ENCODE results near the gene RHOF. TPM values are rescaled to one million over a fixed set of nuclear protein-coding genes. Genes with fewer than 3 reads are reported as not detected.
"Not testable (repeated sequence)": the region's sequence is repeated elsewhere in the genome, so short reads cannot be mapped to it uniquely, and the experiment has no call there.

The RHOF gene
- total RNA-seq, 4 donors from 2014 or later = 14.1 to 24.3 (median 18.1) TPM

DNA sequence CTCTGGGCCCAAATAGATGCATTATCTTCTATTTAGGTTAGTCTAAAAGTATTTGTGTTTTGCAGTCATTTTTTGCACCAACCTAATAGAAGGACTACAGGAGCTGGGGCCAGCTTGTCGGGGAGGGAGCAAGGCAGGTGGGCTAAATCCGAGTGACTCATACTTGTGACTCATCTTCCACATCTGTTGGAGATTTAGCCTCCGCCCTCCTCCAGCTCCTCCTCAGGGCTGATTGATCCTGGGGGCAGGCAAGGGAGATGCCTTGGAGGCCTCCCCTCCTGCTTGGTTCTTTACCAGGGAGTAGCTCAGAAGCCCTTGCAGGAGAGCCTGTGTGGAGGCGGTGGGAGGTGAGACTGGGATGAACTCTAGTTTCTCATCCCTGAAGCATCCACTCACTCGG, 27.9 kb downstream of the RHOF start:
- H3K27ac ChIP-seq = no peak overlapping the region
- H3K9me3 ChIP-seq = no peaks in the 10 kb centered on the region
- H3K4me1 ChIP-seq = peaks cover 0 to 39% (median 8%) of the 10 kb centered on the region in 4 donors
- peaks cover 0 to 32% (median 0%) of the 10 kb centered on the region in 3 donors for H3K36me3 ChIP-seq
- H3K4me3 ChIP-seq = no peak overlapping the region
- H3K27me3 ChIP-seq = no peaks in the 10 kb centered on the region
- DNase-seq (ENCODE audit: low spot score in 2 of 2) = no peak
- TF ChIP-seq POLR2A (IDR thresholded peaks at IDR 0.05) (no peak), EP300 (IDR thresholded peaks at IDR 0.05) (no peak)
- TF ChIP-seq, protein P1, sequence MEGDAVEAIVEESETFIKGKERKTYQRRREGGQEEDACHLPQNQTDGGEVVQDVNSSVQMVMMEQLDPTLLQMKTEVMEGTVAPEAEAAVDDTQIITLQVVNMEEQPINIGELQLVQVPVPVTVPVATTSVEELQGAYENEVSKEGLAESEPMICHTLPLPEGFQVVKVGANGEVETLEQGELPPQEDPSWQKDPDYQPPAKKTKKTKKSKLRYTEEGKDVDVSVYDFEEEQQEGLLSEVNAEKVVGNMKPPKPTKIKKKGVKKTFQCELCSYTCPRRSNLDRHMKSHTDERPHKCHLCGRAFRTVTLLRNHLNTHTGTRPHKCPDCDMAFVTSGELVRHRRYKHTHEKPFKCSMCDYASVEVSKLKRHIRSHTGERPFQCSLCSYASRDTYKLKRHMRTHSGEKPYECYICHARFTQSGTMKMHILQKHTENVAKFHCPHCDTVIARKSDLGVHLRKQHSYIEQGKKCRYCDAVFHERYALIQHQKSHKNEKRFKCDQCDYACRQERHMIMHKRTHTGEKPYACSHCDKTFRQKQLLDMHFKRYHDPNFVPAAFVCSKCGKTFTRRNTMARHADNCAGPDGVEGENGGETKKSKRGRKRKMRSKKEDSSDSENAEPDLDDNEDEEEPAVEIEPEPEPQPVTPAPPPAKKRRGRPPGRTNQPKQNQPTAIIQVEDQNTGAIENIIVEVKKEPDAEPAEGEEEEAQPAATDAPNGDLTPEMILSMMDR (IDR thresholded peaks at IDR 0.05) = no peak
- 70 to 87% methylated on average over 4 to 5 of the region's 5 CpGs for WGBS, 2 donors

DNA sequence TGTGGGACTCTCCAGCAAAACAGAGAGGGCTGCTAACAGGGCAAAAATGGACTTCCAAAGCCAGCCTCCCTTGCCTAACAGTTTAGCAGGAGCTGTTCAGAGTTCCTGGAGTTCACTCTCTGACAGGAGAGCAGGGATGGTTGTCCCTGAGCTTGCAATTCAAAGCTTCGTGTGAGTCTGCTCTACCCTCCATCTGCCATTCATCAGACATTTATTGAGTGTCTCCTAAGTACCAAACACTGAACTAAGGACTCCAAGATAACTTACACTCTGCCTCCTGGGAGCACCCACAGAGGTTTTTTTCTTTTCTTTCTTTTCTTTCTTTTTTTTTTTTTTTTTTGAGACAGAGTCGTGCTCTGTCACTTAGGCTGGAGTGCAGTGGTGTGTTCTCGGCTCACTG, 28.7 kb downstream of the RHOF start:
- Histone ChIP-seq H3K4me3 (no peak overlapping the region), H3K36me3 (peaks cover 0 to 32% (median 0%) of the 10 kb centered on the region in 3 donors), H3K27ac (no peak overlapping the region), H3K27me3 (no peaks in the 10 kb centered on the region), H3K9me3 (no peaks in the 10 kb centered on the region), H3K4me1 (peaks cover 0 to 38% (median 8%) of the 10 kb centered on the region in 4 donors)
- no peak for DNase-seq (ENCODE audit: low spot score in 2 of 2)
- no peak for TF ChIP-seq EP300 (IDR thresholded peaks at IDR 0.05)
- TF ChIP-seq, protein P1 (IDR thresholded peaks at IDR 0.05) = no peak
- TF ChIP-seq POLR2A (IDR thresholded peaks at IDR 0.05) = no peak
- 83 to 89% methylated on average over 3 of the region's 3 CpGs for WGBS, 2 donors

DNA sequence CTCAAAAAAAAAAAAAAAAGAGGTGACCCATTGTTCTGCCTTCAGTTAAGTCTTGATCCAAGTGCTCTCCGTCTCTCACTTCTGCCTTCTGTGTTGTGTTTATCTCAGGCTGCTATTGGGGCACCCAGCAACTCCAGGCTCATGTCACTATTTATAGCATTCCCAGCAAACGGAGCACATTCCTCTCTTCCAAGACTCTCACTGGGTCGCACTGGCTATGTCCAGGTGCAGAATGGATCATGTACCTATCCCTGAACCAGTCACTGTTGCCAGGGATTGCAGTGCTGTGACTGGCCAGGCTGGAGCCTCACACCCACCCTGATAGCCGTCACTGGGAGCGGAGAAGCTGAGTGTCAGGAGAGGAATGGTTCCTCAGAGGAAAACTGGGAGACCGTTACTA, 31.2 kb downstream of the RHOF start:
- no peak for DNase-seq (ENCODE audit: low spot score in 2 of 2)
- H3K27ac ChIP-seq = no peak overlapping the region
- no peak overlapping the region for H3K4me3 ChIP-seq
- no peak for TF ChIP-seq POLR2A (IDR thresholded peaks at IDR 0.05)
- TF ChIP-seq EP300 (IDR thresholded peaks at IDR 0.05) = no peak
- H3K27me3 ChIP-seq = no peaks in the 10 kb centered on the region
- WGBS, 2 donors = 49 to 65% methylated on average over 6 of the region's 6 CpGs
- peaks cover 0 to 44% (median 0%) of the 10 kb centered on the region in 3 donors for H3K36me3 ChIP-seq
- H3K9me3 ChIP-seq = no peaks in the 10 kb centered on the region
- H3K4me1 ChIP-seq = peaks cover 0 to 22% (median 2%) of the 10 kb centered on the region in 4 donors

DNA sequence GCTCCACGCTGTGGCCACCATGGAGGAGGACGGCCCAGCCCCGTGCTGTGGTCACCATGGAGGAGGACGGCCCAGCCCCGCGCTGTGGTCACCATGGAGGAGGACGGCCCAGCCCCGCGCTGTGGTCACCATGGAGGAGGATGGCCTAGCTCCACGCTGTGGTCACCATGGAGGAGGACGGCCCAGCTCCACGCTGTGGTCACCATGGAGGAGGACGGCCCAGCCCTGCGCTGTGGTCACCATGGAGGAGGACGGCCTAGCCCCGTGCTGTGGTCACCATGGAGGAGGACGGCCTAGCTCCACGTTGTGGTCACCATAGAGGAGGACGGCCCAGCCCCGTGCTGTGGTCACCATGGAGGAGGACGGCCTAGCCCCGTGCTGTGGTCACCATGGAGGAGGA, 35.0 kb downstream of the RHOF start:
- not testable (repeated sequence) for H3K27me3 ChIP-seq; DNase-seq (ENCODE audit: low spot score in 2 of 2); H3K4me3 ChIP-seq; H3K9me3 ChIP-seq; H3K27ac ChIP-seq
- WGBS, 2 donors = 89 to 91% methylated on average over 13 to 17 of the region's 22 CpGs
- Histone ChIP-seq H3K4me1 (peaks cover 0 to 25% (median 4%) of the 10 kb centered on the region in 4 donors), H3K36me3 (peaks cover 0 to 44% (median 0%) of the 10 kb centered on the region in 3 donors)

DNA sequence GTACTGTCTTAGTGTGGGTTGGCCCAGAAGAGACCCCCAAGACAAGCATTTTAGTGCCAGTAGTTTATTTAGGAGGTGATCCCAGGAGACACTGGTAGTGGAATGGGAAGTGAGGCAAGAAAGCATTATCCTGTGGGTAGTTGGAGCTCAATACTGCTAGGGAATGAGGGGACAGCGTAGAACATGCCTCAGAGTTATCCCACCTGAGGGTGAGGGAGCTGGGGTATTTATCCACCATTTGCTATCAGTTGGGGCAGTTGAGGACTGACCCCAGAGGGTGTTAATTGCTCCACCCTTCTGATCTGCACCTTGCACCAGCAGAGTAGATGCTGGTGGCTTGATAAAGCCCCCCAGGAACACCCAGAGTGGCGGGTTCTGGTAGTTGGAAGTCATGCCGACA, 37.9 kb downstream of the RHOF start:
- H3K36me3 ChIP-seq = peaks cover 0 to 35% (median 0%) of the 10 kb centered on the region in 3 donors
- no peaks in the 10 kb centered on the region for H3K27me3 ChIP-seq
- no peaks in the 10 kb centered on the region for H3K9me3 ChIP-seq
- TF ChIP-seq EP300 (IDR thresholded peaks at IDR 0.05) (no peak), POLR2A (IDR thresholded peaks at IDR 0.05) (no peak)
- TF ChIP-seq, protein P1 (IDR thresholded peaks at IDR 0.05) = no peak
- peaks cover 0 to 19% (median 4%) of the 10 kb centered on the region in 4 donors for H3K4me1 ChIP-seq
- 98 to 99% methylated on average over 3 of the region's 3 CpGs for WGBS, 2 donors
- no peak for DNase-seq (ENCODE audit: low spot score in 2 of 2)
- no peak overlapping the region for H3K4me3 ChIP-seq
- peak overlapping the region in 1 of 4 donors; percentile 84 for H3K27ac ChIP-seq

DNA sequence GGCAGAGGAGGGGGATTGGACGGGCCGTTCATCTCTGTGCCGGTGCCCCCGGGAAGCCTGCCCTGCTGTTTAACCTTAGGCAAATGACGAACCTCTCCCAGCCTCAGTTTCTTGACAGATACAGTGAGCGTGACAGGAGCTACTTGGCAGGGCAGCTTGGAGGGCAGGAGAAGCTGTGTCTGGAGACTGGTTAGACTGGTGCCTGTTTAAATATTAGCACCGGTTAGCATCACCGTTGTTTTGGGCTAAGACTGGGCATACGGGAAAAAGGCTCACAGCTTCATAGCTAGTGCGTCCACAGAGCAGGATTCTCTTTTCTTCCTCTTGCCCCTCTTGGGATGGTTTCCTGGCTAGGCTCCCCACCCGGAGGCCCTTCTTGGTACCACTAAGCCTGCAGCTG, 38.7 kb downstream of the RHOF start:
- DNase-seq (ENCODE audit: low spot score in 2 of 2) = no peak
- H3K9me3 ChIP-seq = no peaks in the 10 kb centered on the region
- H3K36me3 ChIP-seq = peaks cover 0 to 43% (median 0%) of the 10 kb centered on the region in 3 donors
- TF ChIP-seq POLR2A (IDR thresholded peaks at IDR 0.05) = no peak
- TF ChIP-seq, protein P1 (IDR thresholded peaks at IDR 0.05) = no peak
- WGBS, 2 donors = 85 to 88% methylated on average over 11 of the region's 11 CpGs
- no peaks in the 10 kb centered on the region for H3K27me3 ChIP-seq
- peaks cover 0 to 19% (median 4%) of the 10 kb centered on the region in 4 donors for H3K4me1 ChIP-seq
- H3K27ac ChIP-seq = peak overlapping the region in 2 of 4 donors; percentile 80 to 84
- H3K4me3 ChIP-seq = no peak overlapping the region

Measured in tibial nerve (tissue), 4 donors.